Epithelial cell of proximal tubule (primary cell): Measurements from ENCODE around the gene CDC42EP3. TPM values are rescaled to one million over a fixed set of nuclear protein-coding genes. Genes with fewer than 3 reads are reported as not detected.

ENCODE experiments used
- DNase-seq: peaks from one replicate; pipeline ENCODE4 v3.0.0-alpha.2; 2011; ENCODE audit warnings: low read depth
- H3K4me3 ChIP-seq: 2 replicates; pipeline ENCODE4 v1.5.1; 2011; ENCODE audit warnings: low read depth, mild to moderate bottlenecking, low read length
- total RNA-seq: library from RNA; depleted of rRNA; stranded (reverse); fragments of >200 nt; gene quantifications from 2 replicates; pipeline ENCODE4 v1.2.3, GENCODE V29; 2015
- TF ChIP-seq, protein P1 (sequence below): conservative IDR thresholded peaks from 2 replicates; pipeline ENCODE4 v1.5.1; 2012; ENCODE audit warnings: low read depth, mild to moderate bottlenecking, low read length

Gene CDC42EP3
- total RNA-seq, 1 donor from 2014 or later = 30.0 TPM

DNA sequence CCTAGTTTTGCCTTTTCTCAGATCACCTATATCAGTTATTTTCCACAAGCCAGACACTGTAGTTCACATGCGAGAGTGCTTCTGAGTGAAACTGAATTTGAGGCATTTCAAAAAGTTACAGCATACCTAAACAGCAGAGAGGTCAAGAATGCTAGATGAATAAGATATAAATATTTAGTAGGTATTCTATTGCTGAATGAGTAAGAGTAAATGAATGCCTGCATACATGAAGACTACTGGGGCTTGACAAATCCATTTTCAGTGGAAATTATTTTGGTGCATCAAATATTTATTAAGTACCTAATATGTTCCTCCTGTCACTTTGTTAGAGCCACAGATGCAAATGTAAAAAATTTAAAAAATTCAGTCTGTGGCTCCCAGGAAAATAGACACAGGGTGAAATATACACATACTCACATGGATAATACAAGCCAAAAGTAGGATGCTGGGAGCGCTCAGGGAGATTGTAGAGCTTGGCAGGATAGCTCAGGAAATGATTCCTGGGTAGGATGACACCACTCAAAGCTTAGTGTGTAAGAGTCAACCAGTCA is 27.6 kb upstream of the CDC42EP3 start:
- peak; percentile 70 for DNase-seq
- H3K4me3 ChIP-seq = no peak overlapping the region
- TF ChIP-seq, protein P1, sequence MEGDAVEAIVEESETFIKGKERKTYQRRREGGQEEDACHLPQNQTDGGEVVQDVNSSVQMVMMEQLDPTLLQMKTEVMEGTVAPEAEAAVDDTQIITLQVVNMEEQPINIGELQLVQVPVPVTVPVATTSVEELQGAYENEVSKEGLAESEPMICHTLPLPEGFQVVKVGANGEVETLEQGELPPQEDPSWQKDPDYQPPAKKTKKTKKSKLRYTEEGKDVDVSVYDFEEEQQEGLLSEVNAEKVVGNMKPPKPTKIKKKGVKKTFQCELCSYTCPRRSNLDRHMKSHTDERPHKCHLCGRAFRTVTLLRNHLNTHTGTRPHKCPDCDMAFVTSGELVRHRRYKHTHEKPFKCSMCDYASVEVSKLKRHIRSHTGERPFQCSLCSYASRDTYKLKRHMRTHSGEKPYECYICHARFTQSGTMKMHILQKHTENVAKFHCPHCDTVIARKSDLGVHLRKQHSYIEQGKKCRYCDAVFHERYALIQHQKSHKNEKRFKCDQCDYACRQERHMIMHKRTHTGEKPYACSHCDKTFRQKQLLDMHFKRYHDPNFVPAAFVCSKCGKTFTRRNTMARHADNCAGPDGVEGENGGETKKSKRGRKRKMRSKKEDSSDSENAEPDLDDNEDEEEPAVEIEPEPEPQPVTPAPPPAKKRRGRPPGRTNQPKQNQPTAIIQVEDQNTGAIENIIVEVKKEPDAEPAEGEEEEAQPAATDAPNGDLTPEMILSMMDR = no peak

DNA sequence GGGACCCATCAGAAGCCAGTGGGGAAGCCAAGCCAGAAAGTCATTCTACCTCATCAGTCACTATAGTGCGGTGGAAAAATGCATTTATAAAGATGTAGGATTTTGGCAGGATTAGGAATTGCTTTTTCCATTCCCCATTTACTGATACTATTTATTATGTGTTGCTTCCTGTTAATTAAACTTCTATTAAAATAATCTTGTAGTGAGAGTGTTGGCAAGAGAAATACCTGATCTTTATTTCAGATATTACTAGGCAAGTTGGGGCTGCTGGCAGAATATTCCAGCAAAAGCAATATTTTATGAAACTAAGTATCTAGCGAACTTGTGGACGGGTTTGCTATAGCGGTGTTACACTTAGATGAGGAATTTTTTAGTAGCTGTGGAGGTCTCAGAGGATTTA is 23.9 kb upstream of the CDC42EP3 start:
- TF ChIP-seq, protein P1 = no peak
- DNase-seq = no peak
- no peak overlapping the region for H3K4me3 ChIP-seq

DNA sequence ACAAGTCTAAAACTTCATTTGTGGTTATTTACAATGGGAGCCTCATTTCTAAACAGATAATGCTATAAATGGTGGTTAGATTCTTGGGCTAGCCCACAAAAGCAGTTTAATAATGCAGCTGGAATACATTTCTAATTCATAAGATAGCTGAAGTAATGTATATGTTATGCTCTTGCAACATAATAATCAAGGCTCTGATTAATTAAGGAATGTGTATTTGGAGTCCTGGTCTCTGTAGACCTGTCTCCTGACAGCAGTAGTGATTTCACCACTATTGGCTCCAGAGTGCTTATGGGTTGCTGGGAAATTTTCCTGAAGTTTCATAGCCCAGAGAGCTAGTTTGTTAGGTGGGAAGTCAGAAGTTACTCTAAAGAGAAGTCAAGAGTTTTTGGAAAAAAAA is 21.3 kb upstream of the CDC42EP3 start:
- DNase-seq = no peak
- no peak overlapping the region for H3K4me3 ChIP-seq
- TF ChIP-seq, protein P1 = no peak

DNA sequence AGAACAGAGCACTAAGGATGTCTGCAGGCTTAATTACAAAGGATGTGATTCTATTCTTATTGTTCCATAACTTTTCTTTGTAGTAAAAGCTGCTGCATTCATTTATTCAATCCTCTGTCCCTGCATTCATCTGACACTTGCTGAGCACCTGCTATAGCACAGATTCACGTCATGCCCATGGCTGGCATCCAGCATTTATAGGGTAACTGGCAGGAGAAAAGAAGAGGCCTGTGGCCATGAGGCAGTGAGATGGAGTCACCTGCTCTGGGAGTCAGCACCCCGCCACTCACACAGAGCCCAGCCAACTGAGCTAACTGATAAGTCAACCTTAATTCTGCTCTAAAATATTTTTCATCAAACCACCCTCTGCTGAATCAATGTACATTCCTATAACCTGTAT is 18.3 kb upstream of the CDC42EP3 start:
- TF ChIP-seq, protein P1 = no peak
- no peak overlapping the region for H3K4me3 ChIP-seq
- DNase-seq = no peak

DNA sequence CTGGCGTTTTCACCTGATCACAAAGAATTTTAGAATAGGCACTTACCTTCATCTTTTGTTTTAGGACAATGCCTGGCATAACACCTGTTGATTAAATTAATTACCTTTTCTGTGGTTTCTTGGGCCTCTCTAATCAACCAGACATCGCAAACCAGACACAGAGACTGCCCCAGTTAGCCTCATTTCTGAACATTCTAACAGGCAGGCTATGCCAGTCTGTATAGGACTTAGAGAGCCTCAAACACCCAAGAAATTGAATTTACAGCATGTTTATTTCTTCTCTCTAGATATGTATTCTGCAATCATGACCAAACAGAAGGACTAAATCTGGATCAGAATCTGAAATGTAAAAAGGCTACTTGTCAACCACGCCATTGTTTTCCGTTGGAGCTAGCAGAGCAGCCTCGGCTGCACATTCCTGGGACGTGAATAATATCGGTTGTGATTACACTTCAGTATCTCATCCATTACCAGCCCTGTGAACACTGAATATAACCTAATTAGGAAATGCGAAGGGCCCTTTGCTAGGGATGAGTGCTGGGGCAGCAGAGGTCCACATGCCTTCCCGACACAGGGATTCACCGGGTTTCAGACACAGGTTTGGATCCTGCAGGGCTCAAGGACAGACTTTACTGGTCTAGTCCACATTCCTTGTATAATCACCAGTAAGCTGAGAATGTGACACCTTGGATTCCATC is 17.5 kb upstream of the CDC42EP3 start:
- H3K4me3 ChIP-seq = no peak overlapping the region
- TF ChIP-seq, protein P1 = no peak
- DNase-seq = peak; percentile 78

DNA sequence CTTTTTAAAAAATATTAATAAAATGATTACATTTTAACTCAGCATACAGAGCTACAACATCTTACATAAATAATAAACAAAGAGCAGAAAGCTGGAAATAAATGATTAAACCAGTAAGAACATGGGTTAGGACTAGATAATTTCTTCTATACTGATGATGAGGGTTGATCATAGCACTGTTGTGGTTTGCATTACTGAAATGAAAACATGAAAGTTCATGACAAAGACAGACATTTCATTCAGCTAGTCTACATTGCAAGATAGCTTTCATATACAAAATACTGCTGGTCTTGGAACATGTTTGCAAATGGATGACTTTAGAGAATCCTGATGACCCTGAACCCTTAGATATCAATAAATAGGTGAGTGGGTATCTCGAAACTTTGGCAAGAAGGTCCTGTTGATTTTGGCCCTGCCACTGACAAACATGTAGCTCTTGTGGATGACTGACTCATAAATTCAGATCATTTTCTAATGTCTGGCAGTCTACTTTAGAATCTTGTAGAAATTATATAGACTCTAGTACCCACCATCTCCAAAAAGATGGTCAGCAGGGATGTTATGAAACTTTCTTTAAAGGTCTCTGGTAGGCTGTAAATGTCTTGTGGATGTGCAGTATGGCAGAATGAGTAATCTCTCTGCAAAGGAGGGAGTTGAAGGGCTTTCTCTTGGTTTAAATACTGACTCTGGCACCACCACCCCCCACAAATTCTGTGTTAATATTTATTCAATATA is 15.5 kb upstream of the CDC42EP3 start:
- no peak overlapping the region for H3K4me3 ChIP-seq
- no peak for DNase-seq
- TF ChIP-seq, protein P1 = no peak
